PC-3 (cell line): ENCODE results near the gene TLE3.

Experiments used
- EZH2 ChIP-seq: fragments of 300-600 bp; sonication (generic); IDR thresholded peaks from one replicate; pipeline ENCODE4 v1.6.1; 2017; ENCODE audit warnings: antibody characterized with exemption, mild to moderate bottlenecking, low read length; ENCODE audit not compliant: unreplicated experiment
- TF ChIP-seq, protein P1 (sequence below): fragments of 300-600 bp; sonication (generic); conservative IDR thresholded peaks from 2 replicates; pipeline ENCODE4 v1.5.1; 2017; ENCODE audit warnings: antibody characterized with exemption, low read depth, mild to moderate bottlenecking, low read length

GRCh38 chr15:70032509-70032908, 65.2 kb downstream of the TLE3 start:
- TF ChIP-seq, protein P1, sequence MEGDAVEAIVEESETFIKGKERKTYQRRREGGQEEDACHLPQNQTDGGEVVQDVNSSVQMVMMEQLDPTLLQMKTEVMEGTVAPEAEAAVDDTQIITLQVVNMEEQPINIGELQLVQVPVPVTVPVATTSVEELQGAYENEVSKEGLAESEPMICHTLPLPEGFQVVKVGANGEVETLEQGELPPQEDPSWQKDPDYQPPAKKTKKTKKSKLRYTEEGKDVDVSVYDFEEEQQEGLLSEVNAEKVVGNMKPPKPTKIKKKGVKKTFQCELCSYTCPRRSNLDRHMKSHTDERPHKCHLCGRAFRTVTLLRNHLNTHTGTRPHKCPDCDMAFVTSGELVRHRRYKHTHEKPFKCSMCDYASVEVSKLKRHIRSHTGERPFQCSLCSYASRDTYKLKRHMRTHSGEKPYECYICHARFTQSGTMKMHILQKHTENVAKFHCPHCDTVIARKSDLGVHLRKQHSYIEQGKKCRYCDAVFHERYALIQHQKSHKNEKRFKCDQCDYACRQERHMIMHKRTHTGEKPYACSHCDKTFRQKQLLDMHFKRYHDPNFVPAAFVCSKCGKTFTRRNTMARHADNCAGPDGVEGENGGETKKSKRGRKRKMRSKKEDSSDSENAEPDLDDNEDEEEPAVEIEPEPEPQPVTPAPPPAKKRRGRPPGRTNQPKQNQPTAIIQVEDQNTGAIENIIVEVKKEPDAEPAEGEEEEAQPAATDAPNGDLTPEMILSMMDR = no peak
- no peak for TF ChIP-seq EZH2
